ENCODE measurements around the gene PLEKHH1.

Gene PLEKHH1

GRCh38 chr14:67515386-67516079, 17.6 kb upstream of the PLEKHH1 start:
- TF ChIP-seq CTCF (IDR thresholded peaks at IDR 0.05; ENCODE audit: low read depth, low read length) = no peak
- no peak for DNase-seq (ENCODE audit: extremely low read depth, low read depth)

GRCh38 chr14:67516676-67517075, 16.4 kb upstream of the PLEKHH1 start:
- no peak for TF ChIP-seq CTCF (IDR thresholded peaks at IDR 0.05; ENCODE audit: low read depth, low read length)
- no peak for DNase-seq (ENCODE audit: extremely low read depth, low read depth)

GRCh38 chr14:67517083-67517482, 16.0 kb upstream of the PLEKHH1 start:
- DNase-seq (ENCODE audit: extremely low read depth, low read depth) = no peak
- TF ChIP-seq CTCF (IDR thresholded peaks at IDR 0.05; ENCODE audit: low read depth, low read length) = no peak; the same call in none of the 2 replicates

- TF ChIP-seq CTCF (IDR thresholded peaks at IDR 0.05; ENCODE audit: low read depth, low read length) = no peak
- DNase-seq (ENCODE audit: extremely low read depth, low read depth) = no peak
Measured at GRCh38 chr14:67519406-67519805, 13.7 kb upstream of the PLEKHH1 start.

- TF ChIP-seq CTCF (IDR thresholded peaks at IDR 0.05; ENCODE audit: low read depth, low read length) = no peak
- no peak for DNase-seq (ENCODE audit: extremely low read depth, low read depth)
Measured at GRCh38 chr14:67520482-67520881, 12.6 kb upstream of the PLEKHH1 start.

- no peak for DNase-seq (ENCODE audit: extremely low read depth, low read depth)
- TF ChIP-seq CTCF (IDR thresholded peaks at IDR 0.05; ENCODE audit: low read depth, low read length) = no peak
Measured at GRCh38 chr14:67522270-67522669, 10.8 kb upstream of the PLEKHH1 start.

- DNase-seq (ENCODE audit: extremely low read depth, low read depth) = no peak
Measured at GRCh38 chr14:67523764-67524633, 9.1 kb upstream of the PLEKHH1 start.

More at GRCh38 chr14:67523764-67524633, 9.1 kb upstream of the PLEKHH1 start:
- TF ChIP-seq CTCF (IDR thresholded peaks at IDR 0.05; ENCODE audit: low read depth, low read length) = no peak

Data from AG09319 (cell line).